Measurements from ENCODE around the gene MPZL3.

MPZL3 gene

GRCh38 chr11:118251858-118252652, at the start of gene MPZL3:
TSS of gene MPZL3 (minus strand) at chr11:118252365. CDS start at chr11:118252294, 71 bp downstream.
- peak; percentile 73 for DNase-seq

- DNase-seq = no peak
These were observed 49.5 kb upstream of the MPZL3 start for GRCh38 chr11:118301600-118302195.

GRCh38 chr11:118295815-118296454, 43.8 kb upstream of the MPZL3 start:
- peak; percentile 41 for DNase-seq

GRCh38 chr11:118295199-118295598, 43.0 kb upstream of the MPZL3 start:
- DNase-seq = no peak

- no peak for DNase-seq
These were observed 41.9 kb upstream of the MPZL3 start for GRCh38 chr11:118294053-118294452.

GRCh38 chr11:118291477-118292135, 39.4 kb upstream of the MPZL3 start:
- DNase-seq = no peak

- DNase-seq = no peak
These were observed 38.8 kb upstream of the MPZL3 start for GRCh38 chr11:118290923-118291322.

- no peak for DNase-seq
These were observed 37.2 kb upstream of the MPZL3 start for GRCh38 chr11:118289401-118289800.

- DNase-seq = no peak
These were observed 34.8 kb upstream of the MPZL3 start for GRCh38 chr11:118287006-118287405.

- DNase-seq = no peak
These were observed 34.4 kb upstream of the MPZL3 start for GRCh38 chr11:118286545-118286944.

GRCh38 chr11:118283756-118284350, 31.7 kb upstream of the MPZL3 start:
- DNase-seq = peak; percentile 24

- no peak for DNase-seq
These were observed 31.0 kb upstream of the MPZL3 start for GRCh38 chr11:118283037-118283636.

GRCh38 chr11:118282606-118283005, 30.4 kb upstream of the MPZL3 start:
- DNase-seq = no peak

GRCh38 chr11:118281284-118281683, 29.1 kb upstream of the MPZL3 start:
- no peak for DNase-seq

- no peak for DNase-seq
These were observed 25.1 kb upstream of the MPZL3 start for GRCh38 chr11:118277312-118277711.

- DNase-seq = no peak
These were observed 24.3 kb upstream of the MPZL3 start for GRCh38 chr11:118276422-118276821.

- no peak for DNase-seq
These were observed 23.0 kb upstream of the MPZL3 start for GRCh38 chr11:118275176-118275575.

- no peak for DNase-seq
These were observed 22.0 kb upstream of the MPZL3 start for GRCh38 chr11:118274186-118274585.

- DNase-seq = no peak
These were observed 19.8 kb upstream of the MPZL3 start for GRCh38 chr11:118272001-118272400.

- no peak for DNase-seq
These were observed 15.3 kb upstream of the MPZL3 start for GRCh38 chr11:118267486-118267885.

- DNase-seq = no peak
These were observed 13.8 kb upstream of the MPZL3 start for GRCh38 chr11:118265954-118266353.

Data from stimulated activated CD4-positive, alpha-beta T cell treated with anti-CD3 and anti-CD28 coated beads, Interleukin-4, amount 100 ng/mL, for 1 hour (primary cell).